Lower leg skin (tissue), 4 donors: Measurements from ENCODE around the gene SLC17A9. TPM values are rescaled to one million over a fixed set of nuclear protein-coding genes. Genes with fewer than 3 reads are reported as not detected.

Source experiments
- DNase-seq, 2 donors: peaks; one replicate each; pipeline ENCODE4 v3.0.0-alpha.2; 2019; ENCODE audit warnings: low spot score in 2 of 2
- H3K4me3 ChIP-seq: fragments of 200-600 bp; sonication (generic); 2 replicates; pipeline ENCODE4 v1.5.1; 2017; ENCODE audit warnings: mild to moderate bottlenecking, low read depth; ENCODE audit not compliant: poor library complexity, severe bottlenecking
- POLR2A ChIP-seq, 2 donors: fragments of 450-650 bp; IDR thresholded peaks; one replicate each; pipeline ENCODE4 v1.6.1; 2016 to 2017; ENCODE audit warnings: antibody characterized with exemption in 2 of 2, mild to moderate bottlenecking in 1 of 2, moderate library complexity in 1 of 2
- WGBS, 2 donors: methylation state at CpG; one replicate each; pipeline ENCODE4 v1.1.5; 2018; 5-methylcytosine and 5-hydroxymethylcytosine counted together
- intact Hi-C: fragments of 100-400 bp; cut with DNase I; formaldehyde crosslinking; loops from one replicate; pipeline ENCODE4 v1.15.0; 2023; ENCODE audit warnings: low total_unique reads
- total RNA-seq, 4 donors: library from RNA; depleted of rRNA; stranded (reverse); fragments of >200 nt; gene quantifications; one replicate each; pipeline ENCODE4 v1.1.0, GENCODE V29; 2016
- TF ChIP-seq, protein P1 (sequence below), 3 donors: fragments of 450-650 bp; IDR thresholded peaks; one replicate each; pipeline ENCODE4 v1.5.1; 2016; ENCODE audit warnings: antibody characterized with exemption in 3 of 3, mild to moderate bottlenecking in 3 of 3, moderate library complexity in 2 of 3

Gene SLC17A9
- total RNA-seq, 4 donors from 2014 or later = 0.46 to 1.1 (median 0.73) TPM

DNA sequence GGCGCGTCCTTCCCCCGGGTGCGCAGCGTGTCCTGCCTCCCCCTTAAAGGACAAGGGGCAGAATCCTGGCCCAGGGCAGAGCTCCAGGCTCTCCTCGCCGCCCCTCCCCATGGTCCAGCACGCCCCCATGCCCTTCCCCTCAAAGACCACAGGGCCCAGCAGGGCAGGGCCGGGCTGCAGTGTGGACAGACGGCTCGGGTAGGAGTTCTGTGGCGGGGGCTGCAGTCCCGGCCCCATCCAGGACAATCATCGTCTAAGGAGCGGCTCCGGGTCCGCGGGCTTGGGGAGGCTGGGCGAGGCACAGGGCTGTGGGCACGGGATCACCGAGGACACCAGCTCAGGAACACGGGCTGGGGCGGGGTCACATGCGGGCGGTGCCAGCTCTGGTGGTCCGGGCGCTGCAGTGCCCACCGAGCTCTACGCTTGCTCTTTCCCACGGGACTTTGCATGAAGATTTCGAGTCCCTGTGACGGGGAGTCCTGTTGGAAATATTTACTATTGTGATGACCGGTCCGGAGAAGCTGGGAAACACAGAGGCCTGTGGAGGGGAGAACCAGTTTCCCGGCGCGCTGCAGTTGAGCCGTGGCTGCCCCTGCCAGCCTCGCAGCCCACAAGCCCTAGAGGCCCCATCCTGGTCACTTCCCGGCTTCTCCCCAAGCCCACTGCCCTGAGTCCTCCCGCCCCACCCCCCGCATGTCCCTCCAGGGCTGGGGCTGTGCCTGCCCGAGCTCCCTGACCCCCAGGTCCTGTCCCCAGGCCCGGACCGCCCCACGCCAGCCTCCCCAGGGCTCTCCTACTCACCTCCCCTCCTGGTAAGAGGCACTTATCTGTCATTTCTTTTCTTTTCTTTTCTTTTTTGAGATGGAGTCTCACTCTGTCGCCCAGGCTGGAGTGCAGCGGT, 20.6 kb downstream of the SLC17A9 start:
- intact Hi-C loops = no loop called here
- WGBS, 2 donors = 16 to 17% methylated on average over 39 to 40 of the region's 48 CpGs
- TF ChIP-seq, protein P1, sequence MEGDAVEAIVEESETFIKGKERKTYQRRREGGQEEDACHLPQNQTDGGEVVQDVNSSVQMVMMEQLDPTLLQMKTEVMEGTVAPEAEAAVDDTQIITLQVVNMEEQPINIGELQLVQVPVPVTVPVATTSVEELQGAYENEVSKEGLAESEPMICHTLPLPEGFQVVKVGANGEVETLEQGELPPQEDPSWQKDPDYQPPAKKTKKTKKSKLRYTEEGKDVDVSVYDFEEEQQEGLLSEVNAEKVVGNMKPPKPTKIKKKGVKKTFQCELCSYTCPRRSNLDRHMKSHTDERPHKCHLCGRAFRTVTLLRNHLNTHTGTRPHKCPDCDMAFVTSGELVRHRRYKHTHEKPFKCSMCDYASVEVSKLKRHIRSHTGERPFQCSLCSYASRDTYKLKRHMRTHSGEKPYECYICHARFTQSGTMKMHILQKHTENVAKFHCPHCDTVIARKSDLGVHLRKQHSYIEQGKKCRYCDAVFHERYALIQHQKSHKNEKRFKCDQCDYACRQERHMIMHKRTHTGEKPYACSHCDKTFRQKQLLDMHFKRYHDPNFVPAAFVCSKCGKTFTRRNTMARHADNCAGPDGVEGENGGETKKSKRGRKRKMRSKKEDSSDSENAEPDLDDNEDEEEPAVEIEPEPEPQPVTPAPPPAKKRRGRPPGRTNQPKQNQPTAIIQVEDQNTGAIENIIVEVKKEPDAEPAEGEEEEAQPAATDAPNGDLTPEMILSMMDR (IDR thresholded peaks at IDR 0.05) = no peak
- TF ChIP-seq POLR2A (IDR thresholded peaks at IDR 0.05) = no peak
- DNase-seq = no peak
- H3K4me3 ChIP-seq = no peak overlapping the region

GRCh38 chr20:62975251-62975760, 22.8 kb downstream of the SLC17A9 start:
- no peak for DNase-seq
- TF ChIP-seq, protein P1 (IDR thresholded peaks at IDR 0.05) = no peak
- TF ChIP-seq POLR2A (IDR thresholded peaks at IDR 0.05) = no peak
- WGBS, 2 donors = 51 to 64% methylated on average over 9 to 10 of the region's 10 CpGs
- no peak overlapping the region for H3K4me3 ChIP-seq
- intact Hi-C loops = no loop called here

DNA sequence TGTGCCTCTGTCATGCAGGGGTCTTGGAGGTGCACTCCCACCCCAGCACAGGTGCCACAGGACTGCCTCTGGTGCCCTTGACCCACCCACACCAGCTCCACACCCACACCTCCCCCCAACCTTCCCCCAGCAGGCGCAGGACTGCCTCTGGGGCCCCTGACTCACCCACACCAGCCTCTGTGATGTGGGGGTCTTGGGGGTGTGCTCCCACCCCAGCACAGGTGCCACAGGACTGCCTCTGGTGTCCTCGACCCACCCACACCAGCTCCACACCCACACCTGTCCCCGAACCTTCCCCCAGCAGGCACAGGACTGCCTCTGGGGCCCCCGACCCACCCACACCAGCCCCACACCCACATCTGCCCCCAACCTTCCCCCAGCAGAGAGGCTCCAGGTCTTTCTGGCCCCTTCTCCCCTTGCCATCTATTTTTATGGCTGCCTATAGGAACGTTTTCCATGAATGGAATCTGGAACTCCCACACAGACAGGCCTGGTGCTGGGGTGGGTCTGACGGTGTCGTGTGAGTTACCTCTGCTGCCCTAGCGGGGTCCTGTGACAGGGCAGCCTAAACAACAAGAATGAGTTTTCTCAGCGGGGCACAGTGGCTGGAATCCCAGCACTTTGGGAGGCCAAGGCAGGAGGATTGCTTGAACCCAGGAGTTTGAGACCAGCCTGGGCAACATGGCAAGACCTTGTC, 23.5 kb downstream of the SLC17A9 start:
- WGBS, 2 donors = 54 to 61% methylated on average over 8 to 9 of the region's 9 CpGs
- H3K4me3 ChIP-seq = no peak overlapping the region
- DNase-seq = no peak
- intact Hi-C loops = no loop called here
- TF ChIP-seq, protein P1 (IDR thresholded peaks at IDR 0.05) = no peak
- TF ChIP-seq POLR2A (IDR thresholded peaks at IDR 0.05) = no peak

GRCh38 chr20:62976886-62977285, 24.4 kb downstream of the SLC17A9 start:
- H3K4me3 ChIP-seq = no peak overlapping the region
- intact Hi-C loops = no loop called here
- no peak for DNase-seq
- TF ChIP-seq, protein P1 (IDR thresholded peaks at IDR 0.05) = no peak
- WGBS, 2 donors = 88 to 89% methylated on average over 16 of the region's 16 CpGs

- no peak for DNase-seq
Measured at GRCh38 chr20:62977613-62978560, 25.4 kb downstream of the SLC17A9 start.

More at GRCh38 chr20:62977613-62978560, 25.4 kb downstream of the SLC17A9 start:
- 55 to 64% methylated on average over 31 to 38 of the region's 38 CpGs for WGBS, 2 donors
- intact Hi-C loops = no loop called here
- no peak overlapping the region for H3K4me3 ChIP-seq
- TF ChIP-seq, protein P1 (IDR thresholded peaks at IDR 0.05) = no peak
- no peak for TF ChIP-seq POLR2A (IDR thresholded peaks at IDR 0.05)
